ENCODE measurements around the gene ZCCHC10.
A peak's percentile ranks its signal among the peaks of the same experiment; 100 is the strongest.
"Not testable (repeated sequence)": the region's sequence is repeated elsewhere in the genome, so short reads cannot be mapped to it uniquely, and the experiment has no call there.

The ZCCHC10 gene

GRCh38 chr5:132972436-132972828 lies 53.9 kb downstream of the ZCCHC10 start:
- not testable (repeated sequence) for DNase-seq (ENCODE audit: low spot score)

GRCh38 chr5:132971483-132972435 lies 54.6 kb downstream of the ZCCHC10 start:
- DNase-seq (ENCODE audit: low spot score), result no peak

- DNase-seq (ENCODE audit: low spot score), result no peak
These were observed 61.2 kb downstream of the ZCCHC10 start for GRCh38 chr5:132965120-132965519.

- DNase-seq (ENCODE audit: low spot score), result peak; percentile 96
These were observed 62.9 kb downstream of the ZCCHC10 start, which contains the start of gene AFF4 for GRCh38 chr5:132963171-132964104. Gene AFF4, minus strand, starts transcription at chr5:132963634. Its CDS starts 26,445 bp downstream, at chr5:132937189.

- DNase-seq (ENCODE audit: low spot score), result peak; percentile 67
These were observed 63.8 kb downstream of the ZCCHC10 start for GRCh38 chr5:132962429-132963021.

- peak; percentile 16 for DNase-seq (ENCODE audit: low spot score)
These were observed 64.5 kb downstream of the ZCCHC10 start for GRCh38 chr5:132961887-132962286.

GRCh38 chr5:132961123-132961815 lies 65.1 kb downstream of the ZCCHC10 start:
- DNase-seq (ENCODE audit: low spot score), result not testable (repeated sequence)

GRCh38 chr5:132956166-132956799 lies 70.1 kb downstream of the ZCCHC10 start:
- DNase-seq (ENCODE audit: low spot score), result not testable (repeated sequence)

- no peak for DNase-seq (ENCODE audit: low spot score)
These were observed 72.6 kb downstream of the ZCCHC10 start for GRCh38 chr5:132953710-132954109.

- DNase-seq (ENCODE audit: low spot score), result no peak
These were observed 73.5 kb downstream of the ZCCHC10 start for GRCh38 chr5:132952829-132953228.

- DNase-seq (ENCODE audit: low spot score), result no peak
These were observed 74.5 kb downstream of the ZCCHC10 start for GRCh38 chr5:132951897-132952296.

- DNase-seq (ENCODE audit: low spot score), result no peak
These were observed 77.2 kb downstream of the ZCCHC10 start for GRCh38 chr5:132949136-132949535.

- no peak for DNase-seq (ENCODE audit: low spot score)
These were observed 78.7 kb downstream of the ZCCHC10 start for GRCh38 chr5:132947671-132948070.

Data from globus pallidus (tissue), 1 donor.